OCI-LY1 (cell line): Measurements from ENCODE around the gene TCEAL5.

Experiments
- H2AFZ ChIP-seq: fragments of 200-600 bp; sonication (generic), shearing (Covaris generic); 2 replicates; pipeline ENCODE4 v1.6.0; 2014; ENCODE audit warnings: antibody characterized with exemption, mild to moderate bottlenecking, low read length
- H3F3A ChIP-seq: fragments of 200-600 bp; sonication (generic), shearing (Covaris generic); 2 replicates; pipeline ENCODE4 v1.6.0; 2014; ENCODE audit warnings: mild to moderate bottlenecking, antibody characterized with exemption, low read length, moderate library complexity; ENCODE audit not compliant: insufficient read depth
- H3K27ac ChIP-seq: fragments of 200-600 bp; sonication (generic); 2 replicates; pipeline ENCODE4 v1.5.1; 2014; ENCODE audit warnings: low read length, mixed run types, mild to moderate bottlenecking, low read depth; ENCODE audit not compliant: poor library complexity, severe bottlenecking
- H3K27me3 ChIP-seq: fragments of 200-600 bp; sonication (generic); 2 replicates; pipeline ENCODE4 v1.6.0; 2014; ENCODE audit warnings: antibody characterized with exemption, mild to moderate bottlenecking, low read length, moderate library complexity; ENCODE audit not compliant: insufficient read depth
- H3K36me3 ChIP-seq: fragments of 200-600 bp; sonication (generic); 2 replicates; pipeline ENCODE4 v1.6.1; 2014; ENCODE audit warnings: mild to moderate bottlenecking, antibody characterized with exemption, low read length, moderate library complexity, mixed read lengths; ENCODE audit not compliant: insufficient read depth
- H3K4me1 ChIP-seq: fragments of 200-600 bp; sonication (generic); 2 replicates; pipeline ENCODE4 v1.5.1; 2014; ENCODE audit warnings: mild to moderate bottlenecking, low read length, moderate library complexity; ENCODE audit not compliant: insufficient read depth, severe bottlenecking
- H3K4me2 ChIP-seq: fragments of 200-600 bp; sonication (generic), shearing (Covaris generic); 2 replicates; pipeline ENCODE4 v1.6.1; 2014; ENCODE audit warnings: low read length
- H3K4me3 ChIP-seq: fragments of 200-600 bp; sonication (generic); 2 replicates; pipeline ENCODE4 v1.5.1; 2014; ENCODE audit warnings: low read length, low read depth, mild to moderate bottlenecking, mixed read lengths; ENCODE audit not compliant: poor library complexity, severe bottlenecking
- H3K79me2 ChIP-seq: fragments of 200-600 bp; shearing (Covaris generic); 2 replicates; pipeline ENCODE4 v1.6.1; 2016; ENCODE audit warnings: mixed run types, low read length, mixed read lengths; ENCODE audit not compliant: insufficient read depth
- H3K9ac ChIP-seq: fragments of 200-600 bp; sonication (generic), shearing (Covaris generic); 2 replicates; pipeline ENCODE4 v1.6.1; 2014; ENCODE audit warnings: mild to moderate bottlenecking, low read length, mixed read lengths
- H3K9me2 ChIP-seq: fragments of 200-600 bp; sonication (generic), shearing (Covaris generic); 2 replicates; pipeline ENCODE4 v1.6.1; 2014; ENCODE audit warnings: low read depth, mild to moderate bottlenecking, low read length, mixed read lengths
- H3K9me3 ChIP-seq: fragments of 200-600 bp; shearing (Covaris generic); 2 replicates; pipeline ENCODE4 v1.6.1; 2014; ENCODE audit warnings: low read length, mixed read lengths
- H4K20me1 ChIP-seq: fragments of 200-600 bp; sonication (generic), shearing (Covaris generic); 2 replicates; pipeline ENCODE4 v1.6.0; 2016; ENCODE audit warnings: mild to moderate bottlenecking, low read length; ENCODE audit not compliant: insufficient read depth
- EZH2 ChIP-seq: fragments of 200-600 bp; sonication (generic), shearing (Covaris generic); IDR thresholded peaks from 2 replicates; pipeline ENCODE4 v1.8.0; 2017; ENCODE audit warnings: borderline replicate concordance, mixed run types, mild to moderate bottlenecking, antibody characterized with exemption, low read length, moderate library complexity, mixed read lengths
- TF ChIP-seq, protein P1 (sequence below): fragments of 200-600 bp; sonication (generic), shearing (Covaris generic); IDR thresholded peaks from 2 replicates; pipeline ENCODE4 v1.5.1; 2017; ENCODE audit warnings: mild to moderate bottlenecking, antibody characterized with exemption, low read length, moderate library complexity, mixed read lengths

Gene TCEAL5

DNA sequence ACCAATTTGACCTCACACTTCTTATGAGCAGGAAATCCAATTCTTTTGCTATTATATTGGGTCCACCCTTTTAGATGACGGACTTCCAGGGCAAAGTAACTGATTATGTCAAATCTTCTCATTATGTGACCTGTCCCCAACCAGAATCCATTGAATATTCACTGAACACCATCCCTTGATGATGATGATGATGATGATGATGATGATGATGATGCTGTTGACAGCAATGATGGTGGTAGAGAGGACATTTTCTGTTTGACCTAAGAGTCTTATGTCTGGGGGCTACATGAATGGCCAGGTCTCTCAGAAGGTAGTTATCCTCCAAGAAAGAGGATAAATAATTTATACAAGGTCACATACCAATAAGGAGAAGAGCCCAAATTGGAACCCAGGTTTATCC, 26.7 kb downstream of the TCEAL5 start:
- H3F3A ChIP-seq, result no peaks in the 10 kb centered on the region
- no peaks in the 10 kb centered on the region for H3K27me3 ChIP-seq
- no peak overlapping the region for H3K4me2 ChIP-seq
- peaks cover 7% of the 10 kb centered on the region; the same call in 1 of the 2 replicates for H3K36me3 ChIP-seq
- H3K9me3 ChIP-seq, result no peaks in the 10 kb centered on the region
- no peaks in the 10 kb centered on the region for H4K20me1 ChIP-seq
- H3K4me1 ChIP-seq, result peaks cover 6% of the 10 kb centered on the region
- H3K79me2 ChIP-seq, result no peaks in the 10 kb centered on the region
- no peak overlapping the region for H3K27ac ChIP-seq
- no peak overlapping the region for H3K9ac ChIP-seq
- no peak overlapping the region for H2AFZ ChIP-seq
- no peaks in the 10 kb centered on the region for H3K9me2 ChIP-seq
- H3K4me3 ChIP-seq, result no peak overlapping the region
- no peak for TF ChIP-seq EZH2
- TF ChIP-seq, protein P1, sequence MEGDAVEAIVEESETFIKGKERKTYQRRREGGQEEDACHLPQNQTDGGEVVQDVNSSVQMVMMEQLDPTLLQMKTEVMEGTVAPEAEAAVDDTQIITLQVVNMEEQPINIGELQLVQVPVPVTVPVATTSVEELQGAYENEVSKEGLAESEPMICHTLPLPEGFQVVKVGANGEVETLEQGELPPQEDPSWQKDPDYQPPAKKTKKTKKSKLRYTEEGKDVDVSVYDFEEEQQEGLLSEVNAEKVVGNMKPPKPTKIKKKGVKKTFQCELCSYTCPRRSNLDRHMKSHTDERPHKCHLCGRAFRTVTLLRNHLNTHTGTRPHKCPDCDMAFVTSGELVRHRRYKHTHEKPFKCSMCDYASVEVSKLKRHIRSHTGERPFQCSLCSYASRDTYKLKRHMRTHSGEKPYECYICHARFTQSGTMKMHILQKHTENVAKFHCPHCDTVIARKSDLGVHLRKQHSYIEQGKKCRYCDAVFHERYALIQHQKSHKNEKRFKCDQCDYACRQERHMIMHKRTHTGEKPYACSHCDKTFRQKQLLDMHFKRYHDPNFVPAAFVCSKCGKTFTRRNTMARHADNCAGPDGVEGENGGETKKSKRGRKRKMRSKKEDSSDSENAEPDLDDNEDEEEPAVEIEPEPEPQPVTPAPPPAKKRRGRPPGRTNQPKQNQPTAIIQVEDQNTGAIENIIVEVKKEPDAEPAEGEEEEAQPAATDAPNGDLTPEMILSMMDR, result no peak

DNA sequence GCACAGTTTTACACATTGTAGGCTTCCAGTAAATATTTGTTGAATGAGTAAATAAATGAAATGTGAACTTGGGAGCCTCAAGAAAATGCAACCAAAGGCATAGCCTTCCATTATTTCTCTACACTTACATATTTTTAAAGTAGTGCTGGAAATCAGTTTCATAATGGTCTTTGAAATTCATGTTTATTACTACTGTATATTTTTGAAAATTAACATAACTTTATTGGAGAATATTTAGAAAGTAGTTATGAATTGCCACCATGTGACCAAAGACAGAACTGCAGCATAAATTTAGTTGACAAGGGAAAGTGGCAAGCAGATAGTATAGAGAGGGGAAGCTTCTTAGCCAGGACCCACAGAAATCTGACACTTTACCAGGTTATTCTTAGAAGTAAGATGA, 28.0 kb downstream of the TCEAL5 start:
- Histone ChIP-seq H3K9ac (no peak overlapping the region), H3K79me2 (no peaks in the 10 kb centered on the region), H3K27ac (no peak overlapping the region), H3K36me3 (peaks cover 6% of the 10 kb centered on the region; the same call in 1 of the 2 replicates), H3F3A (no peaks in the 10 kb centered on the region), H3K9me3 (no peaks in the 10 kb centered on the region), H3K27me3 (no peaks in the 10 kb centered on the region), H3K4me3 (no peak overlapping the region), H3K9me2 (no peaks in the 10 kb centered on the region), H3K4me2 (no peak overlapping the region), H2AFZ (no peak overlapping the region), H4K20me1 (no peaks in the 10 kb centered on the region), H3K4me1 (peaks cover under 1% of the 10 kb centered on the region)
- no peak for TF ChIP-seq EZH2
- TF ChIP-seq, protein P1, result peak; percentile 28; the same call in 1 of the 2 replicates

DNA sequence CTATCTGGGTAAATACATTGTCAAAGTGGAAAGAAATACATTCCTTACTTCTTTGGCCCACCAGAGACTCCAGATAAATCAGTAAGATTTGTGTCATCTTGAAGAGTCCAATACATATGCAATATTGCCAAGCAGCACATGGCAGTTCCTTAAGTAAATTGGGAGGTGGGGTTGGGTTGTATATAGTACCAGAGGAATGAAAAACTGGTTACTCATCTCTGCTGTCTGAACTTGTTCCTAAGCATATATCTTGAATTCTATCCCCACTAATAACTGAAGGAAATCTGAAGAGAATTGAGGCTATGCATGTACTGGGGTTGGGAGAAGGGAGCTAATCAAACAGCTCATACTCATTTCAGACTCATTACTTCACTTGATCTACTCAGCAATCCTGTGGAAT, 36.4 kb downstream of the TCEAL5 start:
- no peaks in the 10 kb centered on the region for H3K9me2 ChIP-seq
- H3K4me2 ChIP-seq, result no peak overlapping the region
- H3K79me2 ChIP-seq, result no peaks in the 10 kb centered on the region
- H3K4me3 ChIP-seq, result no peak overlapping the region
- no peak overlapping the region for H3K9ac ChIP-seq
- TF ChIP-seq EZH2, result no peak
- TF ChIP-seq, protein P1, result no peak
- no peak overlapping the region for H2AFZ ChIP-seq
- H3F3A ChIP-seq, result no peaks in the 10 kb centered on the region
- no peaks in the 10 kb centered on the region for H3K36me3 ChIP-seq
- H3K4me1 ChIP-seq, result no peaks in the 10 kb centered on the region
- H4K20me1 ChIP-seq, result no peaks in the 10 kb centered on the region
- no peaks in the 10 kb centered on the region for H3K27me3 ChIP-seq
- H3K9me3 ChIP-seq, result no peaks in the 10 kb centered on the region
- no peak overlapping the region for H3K27ac ChIP-seq
